ENCODE results near the gene LAMA2.

DNA sequence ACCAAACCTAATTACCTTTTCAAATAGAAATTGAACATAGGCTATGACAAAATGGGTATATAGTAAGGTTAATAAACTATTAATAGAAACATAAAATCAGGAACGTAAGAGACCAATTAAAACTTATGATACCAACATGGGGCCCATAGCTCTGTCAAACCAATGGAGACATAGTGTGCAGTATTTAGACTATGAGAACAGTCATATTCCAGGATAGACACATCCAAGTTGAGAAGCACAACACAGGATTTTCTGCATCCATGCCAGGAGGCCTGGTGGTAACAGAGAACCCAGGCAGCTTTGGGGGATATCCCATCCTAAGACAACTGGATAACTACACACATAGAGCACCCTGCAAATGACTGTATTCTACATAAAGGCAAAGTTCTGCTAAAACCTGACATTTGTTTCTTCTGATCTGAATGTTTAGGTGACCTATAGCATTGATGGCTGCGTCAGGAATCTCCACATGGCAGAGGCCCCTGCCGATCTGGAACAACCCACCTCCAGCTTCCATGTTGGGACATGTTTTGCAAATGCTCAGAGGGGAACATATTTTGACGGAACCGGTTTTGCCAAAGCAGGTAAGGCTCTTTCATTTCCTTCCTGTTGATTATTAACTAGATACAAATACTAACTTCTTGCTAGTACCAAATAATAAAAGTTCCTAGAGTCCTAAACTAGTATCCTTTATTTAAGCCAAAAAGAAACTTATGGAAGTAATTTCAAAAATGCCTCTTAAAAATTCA lies 624.3 kb downstream of the LAMA2 start:
- TF ChIP-seq POLR2A (IDR thresholded peaks at IDR 0.05) (no peak), CTCF (IDR thresholded peaks at IDR 0.05) (no peak)

Data from testis (tissue), 2 donors.